Stomach (tissue), 4 donors: ENCODE data around the gene BCR.

Experiments used
- EP300 ChIP-seq: sonication (generic); formaldehyde crosslinking; IDR thresholded peaks from one replicate; pipeline ENCODE4 v1.6.1; 2017; ENCODE audit warnings: antibody characterized with exemption
- POLR2A ChIP-seq, 4 donors: fragments of 450-650 bp; IDR thresholded peaks; one replicate each; pipeline ENCODE4 v1.6.1; 2016; ENCODE audit warnings: antibody characterized with exemption in 4 of 4, control low read depth in 2 of 4, mild to moderate bottlenecking in 1 of 4, moderate library complexity in 1 of 4
- POLR2AphosphoS5 ChIP-seq, 3 donors: sonication (generic); formaldehyde crosslinking; IDR thresholded peaks; one replicate each; pipeline ENCODE4 v1.6.1; 2016; ENCODE audit warnings: antibody characterized with exemption in 3 of 3
- TF ChIP-seq, protein P1 (sequence below), 7 experiments: fragments of 450-650 bp in 4 of 7; fragments of 200-600 bp in 3 of 7; sonication (generic) in 3 of 7; IDR thresholded peaks; one replicate each; pipeline ENCODE4 v1.5.1; 2016 to 2019; ENCODE audit warnings: antibody characterized with exemption in 7 of 7, control low read depth in 2 of 7, mild to moderate bottlenecking in 1 of 7

DNA sequence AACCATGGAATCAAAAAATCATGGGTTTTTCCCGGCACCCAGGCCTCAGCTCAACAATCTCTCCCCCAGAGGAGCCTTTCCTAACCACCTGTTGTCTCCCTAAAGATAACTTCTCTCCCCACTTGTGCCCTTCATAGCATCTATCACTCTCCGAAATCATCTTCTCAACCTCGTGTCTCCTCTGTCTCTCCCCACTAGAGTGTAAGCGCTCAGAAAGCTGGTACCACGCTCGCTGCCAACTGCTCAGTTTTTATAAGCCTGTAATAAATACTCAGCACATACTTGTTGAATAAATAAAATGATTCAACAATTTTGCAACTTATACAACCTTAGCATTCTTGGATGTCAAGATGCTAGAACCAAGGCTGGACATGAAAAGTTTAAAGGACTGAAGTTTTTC lies 185.2 kb downstream of the BCR start:
- TF ChIP-seq, protein P1, sequence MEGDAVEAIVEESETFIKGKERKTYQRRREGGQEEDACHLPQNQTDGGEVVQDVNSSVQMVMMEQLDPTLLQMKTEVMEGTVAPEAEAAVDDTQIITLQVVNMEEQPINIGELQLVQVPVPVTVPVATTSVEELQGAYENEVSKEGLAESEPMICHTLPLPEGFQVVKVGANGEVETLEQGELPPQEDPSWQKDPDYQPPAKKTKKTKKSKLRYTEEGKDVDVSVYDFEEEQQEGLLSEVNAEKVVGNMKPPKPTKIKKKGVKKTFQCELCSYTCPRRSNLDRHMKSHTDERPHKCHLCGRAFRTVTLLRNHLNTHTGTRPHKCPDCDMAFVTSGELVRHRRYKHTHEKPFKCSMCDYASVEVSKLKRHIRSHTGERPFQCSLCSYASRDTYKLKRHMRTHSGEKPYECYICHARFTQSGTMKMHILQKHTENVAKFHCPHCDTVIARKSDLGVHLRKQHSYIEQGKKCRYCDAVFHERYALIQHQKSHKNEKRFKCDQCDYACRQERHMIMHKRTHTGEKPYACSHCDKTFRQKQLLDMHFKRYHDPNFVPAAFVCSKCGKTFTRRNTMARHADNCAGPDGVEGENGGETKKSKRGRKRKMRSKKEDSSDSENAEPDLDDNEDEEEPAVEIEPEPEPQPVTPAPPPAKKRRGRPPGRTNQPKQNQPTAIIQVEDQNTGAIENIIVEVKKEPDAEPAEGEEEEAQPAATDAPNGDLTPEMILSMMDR (IDR thresholded peaks at IDR 0.05) = no peak
- TF ChIP-seq EP300 (no peak), POLR2A (IDR thresholded peaks at IDR 0.05) (no peak), POLR2AphosphoS5 (IDR thresholded peaks at IDR 0.05) (no peak)
